CD4-positive, CD25-positive, alpha-beta regulatory T cell (primary cell): ENCODE results near the gene PRKCB. TPM values are rescaled to one million over a fixed set of nuclear protein-coding genes. Genes with fewer than 3 reads are reported as not detected.

ENCODE experiments used
- ATAC-seq, 2 donors: fragments of 150-1000 bp; cut with Tn5 transposase; one replicate each; pipeline ENCODE4 v1.10.0; 2021; ENCODE audit warnings: low read depth in 2 of 2, moderate number of reproducible peaks in 2 of 2, moderate library complexity in 1 of 2
- DNase-seq, 3 donors: peaks; one replicate each; pipeline versions ENCODE4 v3.0.0 to v3.0.0-alpha.2; 2012 to 2022; ENCODE audit warnings: mixed read lengths in 1 of 3
- H3K27ac ChIP-seq: one replicate; pipeline ENCODE4 v1.7.0; 2013; ENCODE audit warnings: mild to moderate bottlenecking, low read length; ENCODE audit not compliant: insufficient read depth, poor library complexity, severe bottlenecking
- H3K27me3 ChIP-seq: one replicate; pipeline ENCODE4 v1.7.0; 2013; ENCODE audit warnings: low read length; ENCODE audit not compliant: control insufficient read depth, insufficient read depth
- H3K36me3 ChIP-seq: one replicate; pipeline ENCODE4 v1.7.0; 2013; ENCODE audit warnings: mild to moderate bottlenecking, low read length, moderate library complexity; ENCODE audit not compliant: control insufficient read depth, insufficient read depth
- H3K4me1 ChIP-seq: 2 replicates; pipeline ENCODE4 v1.7.0; 2013; ENCODE audit warnings: mild to moderate bottlenecking, low read length; ENCODE audit not compliant: insufficient read depth, control insufficient read depth, poor library complexity, severe bottlenecking
- H3K4me3 ChIP-seq: one replicate; pipeline ENCODE4 v1.7.0; 2013; ENCODE audit warnings: low read depth, mild to moderate bottlenecking, low read length, moderate library complexity
- H3K9me3 ChIP-seq, 2 experiments: 1 replicate in 1 of 2; 2 replicates in 1 of 2; pipeline ENCODE4 v1.7.0; 2013; ENCODE audit warnings: low read length in 2 of 2, mild to moderate bottlenecking in 1 of 2, moderate library complexity in 1 of 2; ENCODE audit not compliant: control insufficient read depth in 2 of 2
- H3K27ac Mint-ChIP-seq, 3 donors: one replicate each; pipeline ENCODE4 v1.8.0; 2020 to 2022; ENCODE audit warnings: mild to moderate bottlenecking in 3 of 3, mixed read lengths in 3 of 3, moderate library complexity in 2 of 3
- H3K27me3 Mint-ChIP-seq: one replicate; pipeline ENCODE4 v1.8.0; 2022; ENCODE audit warnings: mild to moderate bottlenecking, mixed read lengths
- H3K36me3 Mint-ChIP-seq: one replicate; pipeline ENCODE4 v1.8.0; 2020; ENCODE audit warnings: mixed read lengths
- H3K4me1 Mint-ChIP-seq, 4 donors: one replicate each; pipeline ENCODE4 v1.8.0; 2020 to 2022; ENCODE audit warnings: mixed read lengths in 4 of 4, mild to moderate bottlenecking in 1 of 4
- H3K4me3 Mint-ChIP-seq, 4 donors: one replicate each; pipeline ENCODE4 v1.8.0; 2020 to 2022; ENCODE audit warnings: mild to moderate bottlenecking in 4 of 4, mixed read lengths in 4 of 4, moderate library complexity in 3 of 4
- H3K9me3 Mint-ChIP-seq, 7 donors: one replicate each; pipeline ENCODE4 v1.8.0; 2020 to 2022; ENCODE audit warnings: mixed read lengths in 7 of 7, mild to moderate bottlenecking in 3 of 7, moderate library complexity in 2 of 7
- polyA plus RNA-seq, 4 donors: library from polyadenylated mRNA; unstranded; fragments of 300-500 nt; fragmentation: Illumina TruSeq; gene quantifications; one replicate each; pipeline ENCODE4 v1.2.3, GENCODE V29; 2021
- total RNA-seq: library from RNA; stranded (reverse); gene quantifications from one replicate; pipeline ENCODE4 v1.2.3, GENCODE V29; 2022

Gene PRKCB
- total and polyA plus RNA-seq, 5 donors from 2014 or later = 37.4 to 83.1 (median 50.5) TPM

- Mint-ChIP-seq H3K36me3 (no peaks in the 10 kb centered on the region), H3K27me3 (peaks cover 56% of the 10 kb centered on the region), H3K4me1 (no peaks in the 10 kb centered on the region), H3K27ac (no peak overlapping the region), H3K9me3 (peaks cover 0 to 2% (median 0%) of the 10 kb centered on the region in 7 donors), H3K4me3 (no peak overlapping the region)
- Histone ChIP-seq H3K9me3 (no peaks in the 10 kb centered on the region), H3K27ac (no peak overlapping the region), H3K36me3 (no peaks in the 10 kb centered on the region), H3K4me1 (no peaks in the 10 kb centered on the region), H3K27me3 (peaks cover 24% of the 10 kb centered on the region), H3K4me3 (no peak overlapping the region)
- ATAC-seq = no peak
- no peak for DNase-seq
These were observed 427.0 kb downstream of the PRKCB start for GRCh38 chr16:24262816-24263215.

Other genes with a start within 250 kb of the PRKCB start
- 27.8 TPM for gene NDUFAB1, start 239.7 kb upstream of the PRKCB start, total RNA-seq
- 100 to 1,000 TPM; 212 to 233 (median 222) TPM for gene NDUFAB1, start 239.7 kb upstream of the PRKCB start, polyA plus RNA-seq
- 8.1 TPM for gene PALB2, start 194.7 kb upstream of the PRKCB start, total RNA-seq
- gene PALB2, start 194.7 kb upstream of the PRKCB start, polyA plus RNA-seq = 1 to 10 TPM; 4.5 to 6.7 (median 5.8) TPM
- 63.4 TPM for gene DCTN5, start 194.5 kb upstream of the PRKCB start, total RNA-seq
- 10 to 100 TPM; 59.7 to 91.8 (median 73.7) TPM for gene DCTN5, start 194.5 kb upstream of the PRKCB start, polyA plus RNA-seq
- 1.6 TPM for gene PLK1, start 157.1 kb upstream of the PRKCB start, total RNA-seq
- gene PLK1, start 157.1 kb upstream of the PRKCB start, polyA plus RNA-seq = 1 to 10 TPM; 1.4 to 4.2 (median 2.8) TPM
- not detected for gene ERN2, start 122.8 kb upstream of the PRKCB start, total RNA-seq
- gene ERN2, start 122.8 kb upstream of the PRKCB start, polyA plus RNA-seq = not detected
- gene CHP2, start 81.0 kb upstream of the PRKCB start, total RNA-seq = not detected
- not detected for gene CHP2, start 81.0 kb upstream of the PRKCB start, polyA plus RNA-seq